ENCODE results near the gene RPL35A. TPM values are rescaled to one million over a fixed set of nuclear protein-coding genes. Genes with fewer than 3 reads are reported as not detected.

RPL35A gene
- total and polyA plus RNA-seq, 9 of the 15 experiments (the other 6 are each of a cell fraction or from before 2014, with no cell fraction given), result 1,475 to 2,942 (median 2,367) TPM

- no peak for TF ChIP-seq BDP1 (IDR thresholded peaks at IDR 0.05; ENCODE audit: insufficient read depth, insufficient read length)
- TF ChIP-seq SMARCB1 (IDR thresholded peaks at IDR 0.05; ENCODE audit: insufficient read length, low read depth), result no peak
- peak; percentile 41 for TF ChIP-seq PML (IDR thresholded peaks at IDR 0.05; ENCODE audit: low read length)
- peak; percentile 55 for TF ChIP-seq ZNF316 (IDR thresholded peaks at IDR 0.05)
- TF ChIP-seq DLX4 (CRISPR knock-in tag; IDR thresholded peaks at IDR 0.05), result no peak
- TF ChIP-seq ZNF592 (IDR thresholded peaks at IDR 0.05), result no peak
- TF ChIP-seq HNRNPK (IDR thresholded peaks at IDR 0.05; ENCODE audit: low read depth, low read length, poor library complexity, severe bottlenecking), result no peak
- no peak for TF ChIP-seq TRIM25 (IDR thresholded peaks at IDR 0.05; ENCODE audit: borderline replicate concordance)
- TF ChIP-seq ZNF511 (CRISPR knock-in tag; IDR thresholded peaks at IDR 0.05), result peak; percentile 60; the same call in 1 of the 2 replicates
- TF ChIP-seq HMG20B (CRISPR knock-in tag; IDR thresholded peaks at IDR 0.05), result no peak
- peak; percentile 94 for TF ChIP-seq NKRF (IDR thresholded peaks at IDR 0.05; ENCODE audit: borderline replicate concordance)
- TF ChIP-seq SMARCE1 (IDR thresholded peaks at IDR 0.05), result peak; percentile 65; the same call in 1 of the 2 replicates
- no peak for TF ChIP-seq MXD1 (CRISPR knock-in tag; IDR thresholded peaks at IDR 0.05; ENCODE audit: borderline replicate concordance, poor library complexity, severe bottlenecking)
- no peak for TF ChIP-seq ARHGAP35 (IDR thresholded peaks at IDR 0.05; ENCODE audit: partially characterized antibody)
- TF ChIP-seq ZNF239 (CRISPR knock-in tag; IDR thresholded peaks at IDR 0.05), result no peak
- TF ChIP-seq ARNT (IDR thresholded peaks at IDR 0.05), result peak in 1 of 2 experiments; percentile 51; a peak in 1 of 4 replicates
- no peak for TF ChIP-seq ZNF134 (CRISPR knock-in tag; conservative IDR thresholded peaks at IDR 0.05)
- peak; percentile 16 for TF ChIP-seq RBM39 (optimal IDR thresholded peaks at IDR 0.05; ENCODE audit: low read depth, low read length)
- no peak; the same call in 1 of the 2 replicates for TF ChIP-seq NCOR1 (IDR thresholded peaks at IDR 0.05)
These were observed 10.1 kb downstream of the RPL35A start, which contains the start of gene LMLN (continued) for GRCh38 chr3:197959891-197960693.

Measured in K562 (cell line).